ENCODE data around the gene LILRB1.
"Not testable (repeated sequence)": the region's sequence is repeated elsewhere in the genome, so short reads cannot be mapped to it uniquely, and the experiment has no call there.

The LILRB1 gene

GRCh38 chr19:54661846-54662481 is 31.7 kb downstream of the LILRB1 start:
- DNase-seq (ENCODE audit: low read depth in 2 of 2): no peak

- DNase-seq (ENCODE audit: low read depth in 2 of 2): no peak
Measured at GRCh38 chr19:54662730-54663129, 32.4 kb downstream of the LILRB1 start, which contains the start of gene LILRB4. Gene LILRB4 (plus strand): TSS chr19:54662985. CDS start chr19:54663034, 49 bp downstream.

- DNase-seq (ENCODE audit: low read depth in 2 of 2): no peak
Measured at GRCh38 chr19:54665530-54665929, 35.2 kb downstream of the LILRB1 start.

GRCh38 chr19:54667217-54667616 is 36.9 kb downstream of the LILRB1 start:
- no peak for DNase-seq (ENCODE audit: low read depth in 2 of 2)

GRCh38 chr19:54668353-54668752 is 38.1 kb downstream of the LILRB1 start:
- no peak for DNase-seq (ENCODE audit: low read depth in 2 of 2)

GRCh38 chr19:54670576-54671357 is 40.5 kb downstream of the LILRB1 start:
- DNase-seq (ENCODE audit: low read depth in 2 of 2): no peak

- DNase-seq (ENCODE audit: low read depth in 2 of 2): no peak
Measured at GRCh38 chr19:54673222-54673621, 42.9 kb downstream of the LILRB1 start.

GRCh38 chr19:54674021-54674617 is 43.8 kb downstream of the LILRB1 start:
- no peak for DNase-seq (ENCODE audit: low read depth in 2 of 2)

- not testable (repeated sequence) for DNase-seq (ENCODE audit: low read depth in 2 of 2)
Measured at GRCh38 chr19:54676210-54676834, 46.0 kb downstream of the LILRB1 start.

GRCh38 chr19:54677217-54677616 is 46.9 kb downstream of the LILRB1 start:
- no peak for DNase-seq (ENCODE audit: low read depth in 2 of 2)

GRCh38 chr19:54681596-54681995 is 51.3 kb downstream of the LILRB1 start:
- DNase-seq (ENCODE audit: low read depth in 2 of 2): not testable (repeated sequence)

GRCh38 chr19:54682306-54682856 is 52.1 kb downstream of the LILRB1 start:
- DNase-seq (ENCODE audit: low read depth in 2 of 2): no peak

- no peak for DNase-seq (ENCODE audit: low read depth in 2 of 2)
Measured at GRCh38 chr19:54684527-54684926, 54.2 kb downstream of the LILRB1 start.

Measured in stimulated activated CD8-positive, alpha-beta memory T cell treated with anti-CD3 and anti-CD28 coated beads, Interleukin-15, amount 100 ng/mL, for 4 hours (primary cell).